Measurements from ENCODE around the gene MTMR12. TPM values are rescaled to one million over a fixed set of nuclear protein-coding genes. Genes with fewer than 3 reads are reported as not detected.
A peak's percentile ranks its signal among the peaks of the same experiment; 100 is the strongest.

The MTMR12 gene
- total and polyA plus RNA-seq, 2 donors (not counting 1 experiment from before 2014, with no cell fraction given): 9.6 to 29.2 TPM

DNA sequence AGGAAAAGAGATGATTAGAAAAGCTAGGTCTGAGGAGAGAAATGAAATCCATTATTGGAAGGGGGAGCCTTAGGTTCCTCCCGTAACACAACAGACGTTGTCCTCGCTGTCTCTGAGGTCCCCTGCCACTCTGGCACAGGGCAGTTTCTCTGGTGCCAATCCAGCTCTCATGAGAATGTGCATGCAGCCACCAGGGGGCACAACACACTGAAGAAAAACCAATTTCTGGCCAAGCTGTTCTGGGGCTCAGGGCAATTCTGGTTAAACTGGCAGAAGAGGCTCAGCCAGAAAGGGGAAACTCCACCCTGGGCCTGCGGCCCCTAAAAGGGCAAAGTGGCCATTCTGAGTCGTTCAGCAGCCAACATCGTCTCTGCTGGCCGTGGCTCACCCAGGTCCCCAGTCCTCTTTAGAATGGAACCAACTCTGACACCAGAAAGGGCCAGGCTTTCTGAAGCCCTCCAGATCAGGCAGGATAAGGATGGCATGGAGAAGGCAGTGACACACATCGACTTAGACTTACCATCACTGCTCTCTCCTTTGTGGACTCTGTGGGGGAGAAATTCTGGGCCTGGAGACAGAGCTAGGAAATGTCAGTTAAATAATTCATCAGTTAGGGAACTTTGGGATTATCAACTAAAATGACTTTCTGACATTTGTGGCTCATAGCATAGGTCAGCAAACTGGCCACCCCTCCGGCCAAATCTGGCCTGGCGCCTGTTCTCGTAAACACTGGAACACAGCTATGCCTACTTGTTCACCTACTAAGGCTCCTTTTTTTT, 80.1 kb downstream of the MTMR12 start:
- WGBS (ENCODE audit: insufficient coverage): 41% methylated on average over 9 of the region's 11 CpGs
- H3K4me2 ChIP-seq (replicated peaks; ENCODE audit: low read depth, low read length, poor library complexity, severe bottlenecking): no peak overlapping the region
- peak overlapping the region; percentile 13 for H3K9ac ChIP-seq (ENCODE audit: low read length)

More for the DNA sequence above, 80.1 kb downstream of the MTMR12 start:
- Mint-ChIP-seq H3K4me1 (peaks cover 21% of the 10 kb centered on the region), H3K9me3 (ENCODE audit: insufficient read depth) (no peaks in the 10 kb centered on the region), H3K27me3 (no peaks in the 10 kb centered on the region), H3K4me3 (no peak overlapping the region), H3K27ac (peak overlapping the region; percentile 73)
- intact Hi-C loops (cut with micrococcal nuclease): loop anchor here (1.0 to 5.0 kb wide), 4 partner anchors 60 to 381 kb away; partner anchors contain the start of genes GOLPH3, MTMR12 and SUB1
- Histone ChIP-seq H3K27ac (ENCODE audit: low read length in 2 of 2) (peak overlapping the region in 1 of 2 donors; percentile 61), H4K20me1 (ENCODE audit: control insufficient read depth, insufficient read depth, low read length, poor library complexity, severe bottlenecking) (no peaks in the 10 kb centered on the region), H2AFZ (ENCODE audit: insufficient read depth, low read depth, low read length, poor library complexity, severe bottlenecking) (peak overlapping the region; percentile 20), H3K4me3 (ENCODE audit: control extremely low read depth in 1 of 5, extremely low read depth in 1 of 5, insufficient read depth in 1 of 5, low read depth in 2 of 5, low read length in 4 of 5) (no peak overlapping the region), H3K36me3 (replicated peaks in 1 of 2; ENCODE audit: control extremely low read depth in 1 of 2, control insufficient read depth in 1 of 2, extremely low read depth in 1 of 2, insufficient read depth in 2 of 2, low read length in 1 of 2) (peaks cover 7 to 45% of the 10 kb centered on the region in 2 experiments), H3K4me1 (ENCODE audit: control insufficient read depth in 2 of 2, insufficient read depth in 2 of 2, low read length in 2 of 2) (peaks cover 0 to 24% of the 10 kb centered on the region in 2 donors), H3K9me3 (ENCODE audit: control extremely low read depth in 1 of 3, control insufficient read depth in 2 of 3, insufficient read depth in 1 of 3, low read length in 2 of 3) (no peaks in the 10 kb centered on the region), H3K79me2 (ENCODE audit: control insufficient read depth, insufficient read depth, low read length) (peaks cover 3% of the 10 kb centered on the region), H3K27me3 (replicated peaks in 1 of 4; ENCODE audit: control extremely low read depth in 1 of 4, control insufficient read depth in 3 of 4, insufficient read depth in 4 of 4, low read length in 3 of 4) (no peaks in the 10 kb centered on the region)
- DNase-seq (peak; percentile 84), ATAC-seq (ENCODE audit: low read depth) (peak; percentile 85)
- TF ChIP-seq EZH2 (IDR thresholded peaks at IDR 0.05; ENCODE audit: borderline replicate concordance, insufficient read depth, low read depth, low read length, poor library complexity, severe bottlenecking): no peak
- TF ChIP-seq, protein P1, sequence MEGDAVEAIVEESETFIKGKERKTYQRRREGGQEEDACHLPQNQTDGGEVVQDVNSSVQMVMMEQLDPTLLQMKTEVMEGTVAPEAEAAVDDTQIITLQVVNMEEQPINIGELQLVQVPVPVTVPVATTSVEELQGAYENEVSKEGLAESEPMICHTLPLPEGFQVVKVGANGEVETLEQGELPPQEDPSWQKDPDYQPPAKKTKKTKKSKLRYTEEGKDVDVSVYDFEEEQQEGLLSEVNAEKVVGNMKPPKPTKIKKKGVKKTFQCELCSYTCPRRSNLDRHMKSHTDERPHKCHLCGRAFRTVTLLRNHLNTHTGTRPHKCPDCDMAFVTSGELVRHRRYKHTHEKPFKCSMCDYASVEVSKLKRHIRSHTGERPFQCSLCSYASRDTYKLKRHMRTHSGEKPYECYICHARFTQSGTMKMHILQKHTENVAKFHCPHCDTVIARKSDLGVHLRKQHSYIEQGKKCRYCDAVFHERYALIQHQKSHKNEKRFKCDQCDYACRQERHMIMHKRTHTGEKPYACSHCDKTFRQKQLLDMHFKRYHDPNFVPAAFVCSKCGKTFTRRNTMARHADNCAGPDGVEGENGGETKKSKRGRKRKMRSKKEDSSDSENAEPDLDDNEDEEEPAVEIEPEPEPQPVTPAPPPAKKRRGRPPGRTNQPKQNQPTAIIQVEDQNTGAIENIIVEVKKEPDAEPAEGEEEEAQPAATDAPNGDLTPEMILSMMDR (IDR thresholded peaks at IDR 0.05): peak; percentile 78
- ChIA-PET CTCF (interaction anchor here (0.6 to 9.3 kb wide), 50 partner anchors 9 to 380 kb away, joined by 3 to 289 read pairs (median 4); no protein-coding TSS in a partner anchor), POLR2A (no interaction called here)
